HG02763 (cell line): Measurements from ENCODE around the gene BNIP5.
"Not testable (repeated sequence)": the region's sequence is repeated elsewhere in the genome, so short reads cannot be mapped to it uniquely, and the experiment has no call there.

ENCODE experiments used
- ATAC-seq: cut with Tn5 transposase; IDR thresholded peaks from one replicate; pipeline ENCODE4 v1.9.1; 2021; ENCODE audit warnings: mild to moderate bottlenecking, moderate library complexity; ENCODE audit not compliant: unreplicated experiment

Gene BNIP5

GRCh38 chr6:36345681-36346466, 9.2 kb upstream of the BNIP5 start:
- ATAC-seq, result no peak

DNA sequence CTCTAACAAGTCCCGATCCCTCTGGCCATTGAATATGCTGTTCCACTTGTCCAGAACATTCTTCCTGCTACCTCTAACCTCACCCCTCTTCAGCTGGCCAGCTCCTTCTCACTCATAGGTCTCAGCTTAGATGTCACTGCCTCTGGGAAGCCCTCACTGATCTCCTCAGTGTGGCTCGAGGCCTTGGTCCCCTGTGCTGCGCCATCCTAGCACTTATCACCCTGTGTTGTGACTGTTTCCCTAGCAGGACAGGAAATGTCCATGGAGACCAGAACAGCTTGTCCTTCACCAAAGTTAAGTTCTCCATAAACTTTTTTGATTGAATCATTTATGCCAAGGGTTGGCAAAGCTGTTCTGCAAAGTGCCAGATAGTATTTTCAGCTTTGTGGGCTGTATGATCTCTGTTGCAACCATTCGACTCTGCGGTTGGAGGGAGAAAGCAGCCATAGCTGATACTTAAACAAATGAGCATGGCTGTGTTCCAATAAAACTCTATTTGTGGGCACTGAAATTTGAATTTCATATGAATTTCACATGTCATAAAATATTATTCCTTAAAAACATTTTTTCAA, 6.5 kb upstream of the BNIP5 start:
- no peak for ATAC-seq

GRCh38 chr6:36340618-36341454, 4.1 kb upstream of the BNIP5 start:
- no peak for ATAC-seq

- ATAC-seq, result no peak
Observed at GRCh38 chr6:36340306-36340617, 3.6 kb upstream of the BNIP5 start.

DNA sequence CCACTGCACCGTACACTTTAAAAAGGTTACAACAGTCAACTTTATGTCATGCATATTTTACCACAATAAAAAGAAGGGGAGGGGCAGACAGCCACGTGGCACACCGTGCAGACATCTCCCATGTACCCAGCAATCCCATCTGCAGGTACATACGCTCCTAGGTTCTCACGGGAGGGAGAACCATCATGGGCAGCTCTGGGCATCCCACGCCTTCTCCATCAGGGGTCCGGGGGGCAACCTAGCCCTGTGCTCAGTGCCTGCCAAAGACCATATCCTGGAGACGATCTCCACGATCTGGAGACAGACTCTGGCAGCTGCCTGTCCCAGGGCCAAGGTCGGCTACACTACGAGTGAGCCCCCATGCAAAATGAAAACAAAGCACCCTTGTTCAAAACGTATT, 2.5 kb upstream of the BNIP5 start:
- ATAC-seq, result no peak

DNA sequence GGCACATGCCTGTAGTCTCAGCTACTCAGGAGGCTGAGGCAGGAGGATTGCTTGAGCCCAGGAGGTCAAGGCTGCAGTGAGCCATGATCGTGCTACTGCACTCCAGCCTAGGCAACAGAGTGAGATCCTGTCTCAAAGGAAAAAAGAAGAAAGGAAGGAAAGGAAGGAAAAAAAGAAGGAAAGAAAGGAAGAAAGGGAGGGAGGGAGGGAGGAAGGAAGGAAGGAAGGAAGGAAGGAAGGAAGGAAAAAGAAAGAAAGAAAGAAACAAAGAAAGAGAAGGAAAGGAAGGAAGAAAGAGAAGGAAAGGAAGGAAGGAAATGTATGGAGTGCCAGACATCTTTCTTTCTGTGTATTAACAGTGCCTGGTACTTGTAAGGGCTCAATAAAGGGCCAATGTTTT, 1.5 kb upstream of the BNIP5 start:
- ATAC-seq, result not testable (repeated sequence)

DNA sequence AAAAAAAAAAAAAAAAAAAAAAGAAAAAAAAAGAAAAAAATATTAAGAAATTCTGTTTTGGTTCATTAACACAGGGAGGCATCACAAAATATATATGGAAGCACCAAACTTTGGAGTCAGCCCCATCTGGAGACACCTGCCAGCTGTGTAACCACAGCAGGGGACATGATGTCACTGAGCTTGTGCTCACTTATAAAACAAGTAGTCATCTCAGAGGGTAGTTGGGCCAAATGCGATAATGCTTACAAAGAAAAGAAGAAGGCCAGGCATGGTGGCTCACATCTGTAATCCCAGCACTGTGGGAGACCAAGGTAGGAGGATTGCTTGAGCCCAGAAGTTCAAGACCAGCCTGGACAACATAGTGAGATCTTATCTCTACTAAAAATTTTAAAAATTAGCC, 1.1 kb upstream of the BNIP5 start:
- ATAC-seq, result no peak

GRCh38 chr6:36336208-36336710, 429 bp downstream of the BNIP5 start:
- ATAC-seq, result no peak

GRCh38 chr6:36335465-36336207, 1.1 kb downstream of the BNIP5 start:
- no peak for ATAC-seq

DNA sequence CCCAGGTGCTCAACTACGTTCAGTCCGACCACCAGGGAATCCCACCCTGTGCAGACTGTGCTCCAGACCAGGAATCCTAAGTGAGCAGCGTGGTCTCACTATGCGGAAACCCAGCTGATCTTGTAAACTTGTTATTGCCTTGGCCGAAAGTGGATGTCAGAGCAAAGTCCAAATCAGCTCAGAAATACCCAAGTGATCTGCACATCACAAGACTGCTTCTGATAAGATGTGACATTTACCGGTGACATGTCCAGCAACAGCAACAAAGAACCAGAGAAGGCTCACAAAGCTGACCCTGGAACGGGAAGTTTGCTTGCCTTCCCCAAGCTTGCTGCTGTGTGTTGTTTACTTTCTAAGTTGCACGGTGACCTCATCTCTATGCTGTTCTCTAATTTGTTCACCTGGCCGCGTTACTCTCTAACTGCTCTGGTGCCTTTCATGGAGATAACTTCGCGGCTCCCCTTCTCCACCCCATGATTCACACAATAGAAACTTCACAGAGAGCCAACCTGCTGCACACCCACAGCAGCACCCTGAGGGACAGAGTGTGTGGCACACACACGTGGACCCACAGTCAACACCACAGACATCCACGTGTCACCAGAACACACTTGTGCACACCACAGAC, 1.7 kb downstream of the BNIP5 start:
- ATAC-seq, result no peak

DNA sequence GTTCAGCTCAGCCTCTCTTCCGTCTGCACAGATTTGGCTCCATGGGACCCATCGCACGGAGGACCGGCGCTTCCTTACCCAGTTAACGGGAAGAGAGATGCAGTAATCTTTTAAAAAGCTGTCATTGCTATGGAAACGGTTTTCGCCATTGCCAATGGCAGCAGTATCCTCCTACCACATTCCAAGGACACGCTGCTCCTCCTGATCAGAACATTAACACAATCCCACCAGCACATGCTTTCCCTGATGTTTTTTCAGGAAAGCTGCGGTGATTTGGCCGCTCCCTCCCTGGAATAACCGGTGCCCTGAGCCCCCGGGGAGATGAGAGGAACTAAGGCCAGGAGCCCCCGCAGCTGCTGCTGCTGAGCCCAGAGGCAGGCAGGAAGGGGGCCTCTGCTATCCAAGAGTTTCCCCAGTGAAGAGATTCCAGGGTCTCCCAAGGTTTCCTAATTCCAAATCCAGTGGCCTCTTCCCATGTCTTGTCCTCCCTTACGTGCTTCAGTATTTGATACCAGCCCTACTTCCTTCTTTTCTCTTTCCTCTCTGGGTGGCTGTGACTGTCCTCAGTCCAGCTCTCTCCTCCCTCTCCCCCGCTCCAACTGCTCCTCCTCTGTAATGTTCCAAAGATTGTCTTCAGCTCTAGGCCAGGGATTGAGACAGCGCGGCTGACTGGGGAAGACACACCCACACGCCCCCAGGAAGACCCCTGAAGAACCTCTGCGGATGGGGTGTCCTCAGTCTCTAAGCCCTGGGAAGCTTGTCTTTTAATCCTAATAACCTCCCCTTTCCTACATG, 2.6 kb downstream of the BNIP5 start:
- ATAC-seq, result no peak

DNA sequence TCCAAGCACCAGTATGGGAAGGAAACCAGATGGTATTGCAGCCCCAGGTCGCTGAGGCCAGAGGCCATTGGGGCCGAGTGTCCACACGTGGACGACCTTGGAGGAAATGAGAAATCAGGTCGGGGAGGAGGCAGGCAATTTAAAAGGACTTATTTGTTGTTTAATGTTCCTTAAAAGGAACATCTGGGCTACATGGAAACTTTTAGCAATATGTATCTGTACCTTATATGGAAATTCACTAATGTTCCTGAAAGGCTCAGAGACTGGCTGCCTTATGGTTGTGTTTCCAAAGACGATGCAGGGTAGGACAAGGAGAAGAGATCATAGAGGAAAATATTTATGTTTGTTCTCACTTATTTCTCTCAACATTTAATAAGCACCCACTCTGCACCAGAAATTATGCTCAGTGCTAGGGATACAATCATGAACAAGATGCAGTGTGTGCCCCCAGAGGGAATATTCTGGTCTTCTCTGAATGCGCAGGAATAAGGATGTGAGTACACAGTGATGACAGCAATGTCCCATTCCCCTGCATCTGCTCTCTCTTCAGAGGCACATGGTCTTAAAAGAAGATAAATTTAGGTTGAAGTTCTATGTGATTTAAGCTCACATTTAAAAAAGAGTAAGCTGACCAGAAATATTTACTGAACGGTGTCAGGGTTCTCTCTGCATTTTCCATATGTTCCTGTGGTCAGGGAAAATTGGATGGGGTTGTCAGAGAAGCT, 3.4 kb downstream of the BNIP5 start:
- no peak for ATAC-seq

GRCh38 chr6:36331381-36331780, 5.3 kb downstream of the BNIP5 start:
- ATAC-seq, result no peak

DNA sequence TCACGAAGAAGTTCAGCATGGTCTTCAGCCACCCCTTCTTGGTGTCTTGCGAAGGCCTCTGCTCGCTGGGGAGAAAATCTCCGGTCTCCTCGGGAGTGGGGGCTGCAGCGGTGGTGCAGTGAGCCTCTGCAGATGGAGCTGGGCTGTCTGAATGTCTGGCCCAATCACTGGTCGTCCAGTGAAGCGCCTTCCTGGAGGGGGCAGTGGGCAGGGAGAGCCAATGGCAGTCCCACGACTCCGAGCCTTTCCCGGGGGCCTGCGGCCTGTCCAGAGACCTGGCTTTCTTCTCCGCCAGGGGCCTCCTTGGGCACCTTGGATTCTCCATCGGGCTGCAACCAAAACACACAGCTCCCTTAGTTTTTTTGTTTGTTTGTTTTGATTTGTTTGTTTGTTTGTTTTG, 6.3 kb downstream of the BNIP5 start:
- ATAC-seq, result no peak

DNA sequence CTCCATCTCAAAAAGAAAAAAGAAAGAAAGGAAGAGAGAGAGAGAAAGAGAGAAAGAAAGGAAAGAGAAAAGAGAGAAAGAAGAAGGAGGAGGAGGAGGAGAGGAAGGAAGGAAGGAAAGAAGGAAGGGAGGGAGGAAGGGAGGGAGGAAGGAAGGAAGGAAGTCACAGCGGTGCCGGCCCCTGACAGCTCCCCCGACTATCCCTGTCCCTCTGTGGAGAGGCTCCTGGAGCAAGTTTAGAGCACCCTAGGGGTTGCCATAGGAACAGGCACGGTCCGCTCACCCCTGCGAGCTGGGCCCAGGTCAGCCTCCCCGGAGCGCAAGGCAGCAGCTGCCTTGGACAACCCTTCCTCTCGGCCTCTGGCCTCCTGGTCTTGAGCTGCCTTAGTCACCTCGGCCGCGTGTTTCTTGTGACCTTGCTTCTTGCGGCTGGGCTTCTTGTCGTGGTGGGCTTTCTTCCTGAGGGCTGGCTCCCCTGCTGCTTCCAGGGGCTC, 6.8 kb downstream of the BNIP5 start:
- no peak for ATAC-seq

DNA sequence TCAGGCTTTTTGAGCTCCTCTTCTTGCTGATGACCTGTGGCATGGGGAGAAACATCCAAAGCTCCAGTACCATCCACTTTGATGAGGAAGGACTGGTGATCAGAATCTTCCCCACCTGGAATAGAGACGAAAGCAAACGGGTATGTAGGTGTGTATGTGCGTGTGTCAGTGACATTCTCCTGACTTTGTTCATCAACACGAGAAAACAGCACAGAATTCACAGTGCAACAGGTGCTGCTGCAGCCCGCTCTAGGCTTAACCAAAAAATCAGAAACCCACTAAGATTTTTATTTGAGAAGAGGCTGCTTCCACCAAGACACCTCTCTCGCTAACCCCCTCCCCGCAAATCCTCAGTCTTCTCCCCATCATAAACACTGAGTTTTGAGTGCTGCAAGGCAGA, 8.1 kb downstream of the BNIP5 start:
- ATAC-seq, result no peak

- no peak for ATAC-seq
Observed at GRCh38 chr6:36327919-36328236, 8.8 kb downstream of the BNIP5 start.

DNA sequence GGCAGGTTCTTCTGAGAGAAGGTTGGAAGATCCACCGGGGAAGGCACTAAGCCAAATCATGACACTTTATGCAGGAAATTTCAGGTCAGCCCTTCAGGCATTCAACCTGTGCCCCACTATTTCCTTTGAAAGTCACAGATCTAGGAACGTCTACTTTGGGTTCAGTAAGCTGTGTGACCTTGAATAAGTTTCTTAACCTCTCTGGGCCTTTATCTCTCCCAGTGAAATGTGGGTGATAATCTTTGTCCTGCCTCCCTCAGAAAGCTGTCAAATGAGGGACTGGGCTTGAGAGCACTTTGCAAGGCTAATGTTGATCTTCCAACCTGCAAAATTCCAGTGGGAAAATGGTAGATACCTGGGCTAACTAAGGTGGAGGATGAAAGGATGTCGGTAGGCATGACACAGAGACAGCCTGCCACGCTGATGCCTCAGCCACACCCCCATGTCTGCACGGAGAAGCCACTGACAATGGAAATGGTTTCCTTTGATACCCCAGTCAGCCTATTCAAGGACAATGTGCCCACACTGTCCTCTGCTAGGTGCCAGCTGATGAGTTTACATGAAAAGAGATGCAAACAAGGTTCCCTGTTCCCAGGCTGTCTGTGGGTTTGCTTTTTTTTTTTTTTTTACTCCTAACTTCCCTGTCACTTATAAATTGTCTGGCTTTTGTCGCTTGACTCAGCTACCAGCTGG, 9.3 kb downstream of the BNIP5 start:
- no peak for ATAC-seq
